Endothelial cell (in vitro differentiated cells): ENCODE measurements around the gene ABI3. TPM values are rescaled to one million over a fixed set of nuclear protein-coding genes. Genes with fewer than 3 reads are reported as not detected.

Source experiments
- DNase-seq: peaks from one replicate; pipeline ENCODE4 v3.0.0; 2021; ENCODE audit warnings: low spot score
- H3K27ac Mint-ChIP-seq: one replicate; pipeline ENCODE4 v1.8.0; 2021; ENCODE audit warnings: mixed read lengths, inconsistent platforms; ENCODE audit not compliant: unreplicated experiment
- H3K27me3 Mint-ChIP-seq: one replicate; pipeline ENCODE4 v1.8.0; 2021; ENCODE audit warnings: mild to moderate bottlenecking, moderate library complexity, mixed read lengths, inconsistent platforms; ENCODE audit not compliant: unreplicated experiment
- H3K36me3 Mint-ChIP-seq: one replicate; pipeline ENCODE4 v1.8.0; 2021; ENCODE audit warnings: mild to moderate bottlenecking, low read depth, mixed read lengths, inconsistent platforms; ENCODE audit not compliant: unreplicated experiment
- H3K4me1 Mint-ChIP-seq: one replicate; pipeline ENCODE4 v1.8.0; 2021; ENCODE audit warnings: mild to moderate bottlenecking, mixed read lengths, inconsistent platforms; ENCODE audit not compliant: unreplicated experiment
- H3K4me3 Mint-ChIP-seq: one replicate; pipeline ENCODE4 v1.8.0; 2021; ENCODE audit warnings: mild to moderate bottlenecking, mixed read lengths, inconsistent platforms; ENCODE audit not compliant: unreplicated experiment
- H3K9me3 Mint-ChIP-seq: one replicate; pipeline ENCODE4 v1.8.0; 2021; ENCODE audit warnings: mixed read lengths, inconsistent platforms; ENCODE audit not compliant: unreplicated experiment
- CTCF ChIP-seq: fragments of 200-600 bp; sonication (generic); IDR thresholded peaks from one replicate; pipeline ENCODE4 v1.5.0; 2021; ENCODE audit warnings: antibody characterized with exemption; ENCODE audit not compliant: unreplicated experiment
- total RNA-seq: library from RNA; stranded (reverse); fragmentation: NEBNext Ultra II Directional; extraction: Animal tissue kit (Norgen Biotek cat#: 25700); gene quantifications from one replicate; pipeline ENCODE4 v1.2.1, GENCODE V29; 2021; ENCODE audit not compliant: unreplicated experiment

ABI3 gene
- total RNA-seq, 1 donor from 2014 or later: 15.7 TPM

DNA sequence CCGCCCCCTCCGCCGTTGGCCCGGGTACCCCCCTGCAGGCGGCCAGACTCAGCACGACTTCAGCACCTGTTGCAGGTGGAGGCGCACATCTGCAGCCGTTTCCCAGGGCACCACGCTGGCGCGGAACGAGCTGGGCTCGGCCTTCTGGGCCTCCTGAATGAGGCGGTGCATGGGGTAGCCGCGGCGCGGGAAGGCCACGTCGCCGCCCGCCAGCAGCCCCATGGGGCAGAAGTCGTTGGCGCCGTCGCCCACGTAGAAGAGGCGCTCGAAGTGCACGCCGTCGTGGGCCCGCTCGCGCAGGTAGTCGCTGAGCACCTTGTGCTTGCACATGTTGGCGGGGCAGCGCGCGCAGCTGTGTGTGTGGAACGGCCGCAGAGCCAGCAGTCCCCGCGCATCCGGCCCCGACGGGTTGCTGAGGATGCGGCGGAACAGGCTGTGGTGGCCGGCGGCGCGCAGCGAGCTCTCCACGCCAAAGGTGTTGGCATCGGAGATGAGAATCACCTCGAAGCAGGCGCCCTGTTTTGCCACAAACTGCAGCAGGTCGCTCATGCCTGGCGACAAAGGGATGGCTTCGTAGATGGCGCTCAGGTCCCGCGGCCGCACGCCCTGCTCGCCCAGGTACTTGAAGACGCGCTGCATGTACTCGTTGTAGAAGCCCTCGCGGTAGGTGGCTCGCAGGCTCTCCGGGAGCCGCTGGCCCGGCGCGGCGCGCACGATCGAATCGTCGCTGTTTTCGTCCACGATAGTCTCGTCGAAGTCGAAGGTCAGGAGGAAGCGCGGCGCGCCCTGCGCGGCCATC, 13.9 kb downstream of the ABI3 start:
- TF ChIP-seq CTCF: no peak
- H3K27ac Mint-ChIP-seq: no peak overlapping the region
- no peaks in the 10 kb centered on the region for H3K9me3 Mint-ChIP-seq
- H3K36me3 Mint-ChIP-seq: peaks cover 10% of the 10 kb centered on the region
- H3K4me3 Mint-ChIP-seq: no peak overlapping the region
- peak; percentile 40 for DNase-seq
- peaks cover 23% of the 10 kb centered on the region for H3K27me3 Mint-ChIP-seq
- H3K4me1 Mint-ChIP-seq: peaks cover 11% of the 10 kb centered on the region

GRCh38 chr17:49224997-49225337, 14.5 kb downstream of the ABI3 start:
- no peak overlapping the region for H3K4me3 Mint-ChIP-seq
- TF ChIP-seq CTCF: no peak
- H3K27me3 Mint-ChIP-seq: peaks cover 26% of the 10 kb centered on the region
- DNase-seq: no peak
- peaks cover 11% of the 10 kb centered on the region for H3K4me1 Mint-ChIP-seq
- H3K36me3 Mint-ChIP-seq: peaks cover 13% of the 10 kb centered on the region
- no peak overlapping the region for H3K27ac Mint-ChIP-seq
- no peaks in the 10 kb centered on the region for H3K9me3 Mint-ChIP-seq

- no peak for DNase-seq
- Mint-ChIP-seq H3K36me3 (peaks cover 9% of the 10 kb centered on the region), H3K4me3 (no peak overlapping the region), H3K27ac (no peak overlapping the region), H3K27me3 (peaks cover 24% of the 10 kb centered on the region), H3K9me3 (no peaks in the 10 kb centered on the region), H3K4me1 (peaks cover 11% of the 10 kb centered on the region)
- TF ChIP-seq CTCF: no peak
Observed at GRCh38 chr17:49225554-49226236, 15.2 kb downstream of the ABI3 start.

GRCh38 chr17:49226771-49227435, 16.4 kb downstream of the ABI3 start:
- Mint-ChIP-seq H3K36me3 (peaks cover 9% of the 10 kb centered on the region), H3K27me3 (peaks cover 23% of the 10 kb centered on the region), H3K4me1 (peaks cover 13% of the 10 kb centered on the region), H3K9me3 (no peaks in the 10 kb centered on the region), H3K27ac (no peak overlapping the region), H3K4me3 (no peak overlapping the region)
- TF ChIP-seq CTCF: no peak
- DNase-seq: no peak
